Stimulated activated CD8-positive, alpha-beta memory T cell treated with anti-CD3 and anti-CD28 coated beads, Interleukin-15, amount 100 ng/mL, for 24 hours (primary cell): ENCODE data around the gene ANKRD6.

Source experiments
- DNase-seq: peaks from one replicate; pipeline ENCODE4 v3.0.0-alpha.2; 2020; ENCODE audit warnings: low read depth

The ANKRD6 gene

DNA sequence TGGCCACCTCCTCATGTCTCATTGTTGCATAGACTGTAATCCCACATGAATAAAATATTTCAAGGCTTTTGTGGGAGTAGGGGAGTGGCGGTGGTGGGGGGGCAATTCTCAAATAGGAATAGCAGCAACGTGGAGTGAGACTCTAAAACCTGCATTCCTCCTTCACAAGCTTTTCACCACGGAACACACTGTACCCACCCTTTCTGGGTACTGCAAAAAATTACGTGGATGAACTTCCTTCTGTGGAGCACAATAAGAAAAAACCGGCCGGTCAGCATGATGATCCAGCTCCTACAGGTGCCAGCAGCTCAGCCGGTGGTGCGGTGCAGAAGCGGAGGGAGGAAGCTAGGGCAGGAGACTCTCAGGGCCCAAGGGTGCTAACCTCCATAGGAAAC, 19.9 kb upstream of the ANKRD6 start:
- no peak for DNase-seq

- DNase-seq: no peak
Measured at GRCh38 chr6:89414215-89414614, 18.7 kb upstream of the ANKRD6 start.

DNA sequence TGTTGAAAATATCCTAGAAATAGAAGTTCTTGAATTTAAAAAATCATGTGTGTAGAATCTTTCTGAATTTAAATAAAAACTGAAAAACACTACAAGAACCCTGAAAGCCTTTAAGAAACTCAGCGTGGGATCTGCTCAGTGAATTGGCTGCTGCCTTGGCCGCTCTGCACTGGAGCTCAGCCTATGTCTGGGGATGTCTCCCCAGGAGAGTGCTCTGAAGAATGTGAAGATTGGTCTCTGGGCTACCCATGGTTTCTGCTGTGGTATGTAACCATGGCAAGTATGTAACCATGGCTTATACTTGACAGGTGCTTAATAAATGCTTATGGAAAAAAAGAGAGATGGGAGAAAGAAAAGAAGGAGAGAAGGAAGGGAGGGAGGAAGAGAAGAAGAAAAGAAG, 17.8 kb upstream of the ANKRD6 start:
- DNase-seq: no peak

GRCh38 chr6:89416796-89417195, 16.2 kb upstream of the ANKRD6 start:
- no peak for DNase-seq

GRCh38 chr6:89430201-89430962, 2.6 kb upstream of the ANKRD6 start:
- DNase-seq: no peak

DNA sequence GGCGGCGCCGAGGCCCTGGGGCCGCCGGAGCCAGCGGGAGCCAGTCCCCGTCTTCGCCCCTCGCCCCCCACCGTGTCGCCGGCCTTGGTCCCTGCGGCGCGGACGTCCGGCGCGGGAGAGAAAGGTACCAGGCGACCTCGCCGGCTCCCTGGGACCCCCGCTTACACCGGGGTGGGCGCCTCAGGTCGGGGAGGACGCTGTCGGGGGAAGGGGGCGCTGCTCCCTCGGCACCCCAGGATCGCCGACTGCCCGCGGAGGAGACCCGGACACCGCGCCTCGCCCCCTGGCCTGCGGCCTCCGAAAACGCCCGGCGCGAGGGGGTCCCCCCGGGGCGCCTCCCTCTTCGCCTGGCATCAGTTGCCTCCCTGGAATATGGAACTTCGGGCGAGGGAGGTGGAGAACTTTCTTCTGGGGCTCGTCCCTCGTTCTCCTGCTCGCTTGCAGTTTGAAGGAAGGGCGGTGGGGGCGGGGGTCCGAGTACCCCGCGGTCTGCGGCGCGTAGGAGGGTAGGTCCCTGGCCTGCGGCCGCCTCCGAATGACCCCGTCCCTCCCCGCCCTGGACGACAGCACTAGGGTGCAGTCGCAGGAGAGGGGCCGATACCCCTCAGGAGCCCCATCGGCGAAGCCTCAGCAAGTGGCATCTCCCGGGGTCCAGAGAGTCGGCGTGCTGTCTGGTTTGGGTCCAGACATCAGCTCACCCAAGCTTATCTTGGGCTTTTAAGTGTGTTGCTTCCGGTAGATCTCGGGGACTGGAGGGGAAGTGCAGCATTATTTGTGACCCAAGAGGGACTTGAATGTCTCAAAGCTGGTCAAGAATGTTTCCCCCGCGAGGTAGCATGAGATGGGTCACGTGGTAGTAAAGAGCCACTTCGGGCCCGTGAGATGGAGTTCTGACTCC, 549 bp downstream of the ANKRD6 start:
- DNase-seq: no peak

- DNase-seq: no peak
Measured at GRCh38 chr6:89434150-89434499, 1.2 kb downstream of the ANKRD6 start.

- no peak for DNase-seq
Measured at GRCh38 chr6:89434954-89435353, 2.0 kb downstream of the ANKRD6 start.

DNA sequence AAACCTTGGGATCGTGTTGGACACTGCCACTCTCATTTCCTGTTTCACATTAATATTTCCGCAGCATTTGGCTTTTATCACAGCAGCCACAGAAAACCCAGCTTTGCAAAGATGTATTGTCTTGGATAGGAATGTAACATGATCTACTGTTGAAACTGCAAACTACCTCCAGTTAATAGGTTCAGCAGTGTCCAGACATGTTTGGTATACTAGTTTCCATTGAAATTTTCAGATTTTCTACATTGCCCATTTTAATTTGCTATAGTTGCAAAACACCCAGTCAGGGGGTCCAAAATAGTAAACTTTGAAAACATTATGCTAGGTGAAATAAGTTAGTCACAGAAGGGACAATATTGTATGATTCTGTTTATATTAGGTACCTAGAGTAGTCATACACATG, 3.3 kb downstream of the ANKRD6 start:
- DNase-seq: no peak

- DNase-seq: no peak
Measured at GRCh38 chr6:89438248-89438647, 5.3 kb downstream of the ANKRD6 start.

GRCh38 chr6:89439014-89439413, 6.1 kb downstream of the ANKRD6 start:
- no peak for DNase-seq

- no peak for DNase-seq
Measured at GRCh38 chr6:89440200-89440599, 7.2 kb downstream of the ANKRD6 start.

DNA sequence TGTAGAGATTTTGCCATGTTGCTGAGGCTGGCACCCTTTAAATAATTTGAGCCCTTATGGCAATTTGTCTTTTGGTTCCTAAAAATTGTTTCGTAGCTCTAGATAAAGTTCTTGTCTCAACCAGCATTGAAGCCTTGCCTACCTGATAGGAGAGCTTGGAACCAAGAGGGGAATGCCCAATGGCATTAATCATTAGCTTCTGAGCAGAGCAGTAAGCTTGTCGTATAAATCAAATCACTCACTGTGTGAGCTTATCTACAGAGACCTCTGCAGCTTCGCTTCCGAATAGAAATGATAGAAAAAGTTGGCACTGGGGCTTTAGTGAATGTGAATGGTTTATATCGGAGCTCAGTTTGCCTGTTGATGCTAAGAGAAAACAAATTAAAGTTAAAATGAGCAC, 10.7 kb downstream of the ANKRD6 start:
- no peak for DNase-seq

- no peak for DNase-seq
Measured at GRCh38 chr6:89449193-89449592, 16.2 kb downstream of the ANKRD6 start.

DNA sequence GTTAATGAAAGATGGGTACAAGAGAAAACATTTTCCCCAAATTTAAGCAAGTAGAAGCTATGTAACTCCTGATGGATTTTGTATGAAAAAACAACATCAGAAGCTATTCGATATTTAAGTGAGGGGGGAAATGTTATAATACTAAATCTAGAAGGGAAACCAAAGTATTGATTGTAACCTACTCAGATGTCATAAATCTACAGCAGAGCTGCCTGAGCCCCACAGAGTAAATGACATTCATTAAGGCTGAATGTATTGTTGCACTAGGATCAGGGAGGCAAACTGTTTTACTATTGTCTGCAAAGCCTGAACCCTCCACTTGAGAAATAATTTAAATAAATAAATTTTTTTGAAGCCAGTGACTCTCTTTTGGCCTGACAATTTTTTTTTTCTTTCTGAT, 19.3 kb downstream of the ANKRD6 start:
- DNase-seq: no peak

GRCh38 chr6:89454300-89454699, 21.3 kb downstream of the ANKRD6 start:
- DNase-seq: no peak

DNA sequence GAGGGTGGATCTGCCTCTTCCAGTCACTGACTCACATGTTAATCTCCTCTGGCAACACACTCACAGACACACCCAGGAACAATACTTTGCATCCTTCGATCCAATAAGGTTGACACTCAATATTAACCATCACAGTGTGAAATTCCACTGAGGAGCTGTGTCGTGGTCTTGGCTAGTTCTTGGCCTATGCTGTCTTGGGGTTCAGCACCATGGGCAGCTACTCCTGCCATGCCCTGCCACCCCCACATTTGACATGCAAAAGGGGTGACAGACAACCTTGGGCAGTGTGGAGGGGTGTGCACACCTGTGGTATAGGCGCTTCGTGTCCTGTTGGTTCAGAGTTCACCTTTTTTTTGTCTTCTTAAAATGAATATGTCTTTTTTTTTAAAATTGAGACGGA, 25.8 kb downstream of the ANKRD6 start:
- DNase-seq: no peak

- no peak for DNase-seq
Measured at GRCh38 chr6:89459501-89459900, 26.5 kb downstream of the ANKRD6 start.

DNA sequence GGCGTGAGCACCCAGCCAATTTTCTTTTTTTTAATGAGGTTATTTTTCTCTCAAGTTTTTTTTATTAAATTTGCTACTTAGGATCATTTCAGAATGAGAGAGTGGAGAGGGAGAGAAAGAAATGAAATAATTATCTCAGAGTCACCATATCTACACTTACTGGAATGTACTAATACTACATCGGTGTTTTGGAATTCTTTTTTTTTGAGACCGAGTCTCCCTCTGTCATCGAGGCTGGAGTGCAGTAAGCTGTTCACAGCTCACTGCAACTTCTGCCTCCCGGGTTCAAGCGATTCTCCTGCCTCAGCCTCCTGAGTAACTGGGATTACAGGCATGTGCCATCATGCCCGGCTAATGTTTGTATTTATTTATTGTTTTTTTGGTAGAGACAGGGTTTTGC, 27.8 kb downstream of the ANKRD6 start:
- no peak for DNase-seq

DNA sequence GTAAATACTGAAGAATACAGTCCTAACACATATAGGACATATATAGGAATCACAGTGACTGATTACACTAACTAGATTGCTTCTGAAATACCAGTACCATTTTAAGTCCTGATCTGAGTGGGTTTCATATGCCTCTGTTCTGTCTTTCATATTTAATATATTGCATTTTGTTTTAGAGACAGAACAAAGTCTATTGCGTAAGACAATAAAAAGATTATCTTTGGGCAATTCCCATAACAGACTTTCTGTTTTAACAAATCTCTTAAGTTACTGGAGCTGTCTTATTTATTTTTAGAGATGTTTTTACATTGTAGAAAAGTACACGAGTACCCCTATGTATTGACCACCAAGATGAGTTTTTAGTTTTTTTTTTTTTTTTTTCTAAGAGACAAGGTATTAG, 29.6 kb downstream of the ANKRD6 start:
- DNase-seq: no peak

- no peak for DNase-seq
Measured at GRCh38 chr6:89464295-89464694, 31.3 kb downstream of the ANKRD6 start.

DNA sequence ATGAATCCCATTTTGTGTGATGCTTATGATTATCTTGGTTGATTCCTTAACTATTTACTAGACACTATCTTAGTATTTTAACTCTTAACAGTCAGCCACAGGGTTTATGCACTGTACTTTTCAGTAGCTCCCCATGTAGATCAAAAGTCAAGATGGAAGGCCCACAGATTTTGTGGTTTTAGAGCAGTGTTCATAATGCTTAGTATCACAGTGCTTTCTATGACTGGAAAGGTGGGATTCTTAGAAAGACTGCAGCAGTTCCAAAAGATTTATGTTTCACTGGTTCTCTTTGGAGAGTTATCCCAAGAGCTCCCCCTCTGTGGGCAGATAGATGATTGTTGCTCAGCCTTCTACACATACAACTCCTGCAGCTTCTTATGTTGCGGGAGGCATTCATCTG, 34.5 kb downstream of the ANKRD6 start:
- no peak for DNase-seq

DNA sequence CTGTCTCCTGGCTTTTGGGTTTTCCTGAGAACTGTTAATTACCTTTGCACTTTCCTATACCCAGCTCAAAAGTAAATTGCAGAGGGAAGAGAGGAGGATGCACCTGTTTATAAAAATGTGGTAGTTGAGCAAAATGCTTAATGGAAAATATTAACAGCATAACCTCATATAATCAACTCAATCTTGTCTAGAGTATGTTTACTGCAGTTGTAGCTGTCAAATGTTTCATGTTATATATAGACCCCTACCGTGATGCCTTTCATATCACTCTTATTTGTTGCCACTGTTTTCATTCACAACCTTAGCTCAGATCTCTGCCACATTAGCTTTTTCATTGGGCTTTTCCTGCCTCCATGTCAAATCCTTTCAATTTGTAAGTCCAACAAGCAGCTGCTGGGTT, 36.0 kb downstream of the ANKRD6 start:
- no peak for DNase-seq
